H9 (cell line): ENCODE data around the gene PLCH1. TPM values are rescaled to one million over a fixed set of nuclear protein-coding genes. Genes with fewer than 3 reads are reported as not detected.

Experiments used
- DNase-seq: peaks from one replicate; pipeline ENCODE4 v3.0.0-alpha.2; 2017
- H2AFZ ChIP-seq: one replicate; pipeline ENCODE4 v1.6.1; 2013; ENCODE audit warnings: mild to moderate bottlenecking, low read length, control low read depth, moderate library complexity
- H2AK5ac ChIP-seq: 2 replicates; pipeline ENCODE4 v1.6.1; 2013; ENCODE audit warnings: low read length, control low read depth, mixed read lengths; ENCODE audit not compliant: insufficient read length
- H2BK120ac ChIP-seq: one replicate; pipeline ENCODE4 v1.6.1; 2013; ENCODE audit warnings: low read depth, mild to moderate bottlenecking, low read length, control low read depth, inconsistent platforms; ENCODE audit not compliant: poor library complexity, severe bottlenecking
- H2BK12ac ChIP-seq: 2 replicates; pipeline ENCODE4 v1.6.1; 2013; ENCODE audit warnings: low read length, control low read depth, mixed read lengths, low read depth; ENCODE audit not compliant: insufficient read length
- H2BK15ac ChIP-seq: 2 replicates; pipeline ENCODE4 v1.6.1; 2013; ENCODE audit warnings: low read depth, low read length, control low read depth
- H2BK20ac ChIP-seq: one replicate; pipeline ENCODE4 v1.6.1; 2013; ENCODE audit warnings: low read depth, mild to moderate bottlenecking, low read length, control low read depth, inconsistent platforms; ENCODE audit not compliant: poor library complexity, severe bottlenecking
- H2BK5ac ChIP-seq: 2 replicates; pipeline ENCODE4 v1.6.1; 2013; ENCODE audit warnings: low read length, control low read depth, mixed read lengths; ENCODE audit not compliant: insufficient read length
- H3K14ac ChIP-seq: 2 replicates; pipeline ENCODE4 v1.6.1; 2013; ENCODE audit warnings: low read length, control low read depth; ENCODE audit not compliant: insufficient read depth
- H3K18ac ChIP-seq: 2 replicates; pipeline ENCODE4 v1.6.1; 2013; ENCODE audit warnings: low read depth, mild to moderate bottlenecking, mixed read lengths, low read length, control low read depth; ENCODE audit not compliant: insufficient read length
- H3K23ac ChIP-seq: 2 replicates; pipeline ENCODE4 v1.6.1; 2013; ENCODE audit warnings: low read length, control low read depth, mixed read lengths, low read depth; ENCODE audit not compliant: insufficient read length
- H3K23me2 ChIP-seq: 2 replicates; pipeline ENCODE4 v1.6.1; 2013; ENCODE audit warnings: low read depth, mild to moderate bottlenecking, mixed read lengths, low read length, control low read depth; ENCODE audit not compliant: insufficient read length, poor library complexity, severe bottlenecking
- H3K27ac ChIP-seq: 2 replicates; pipeline ENCODE4 v1.5.1; 2013; ENCODE audit warnings: low read length, control low read depth, mixed read lengths, low read depth; ENCODE audit not compliant: insufficient read length
- H3K27me3 ChIP-seq: 2 replicates; pipeline ENCODE4 v1.6.1; 2013; ENCODE audit warnings: low read length, control low read depth, inconsistent platforms; ENCODE audit not compliant: insufficient read depth
- H3K4ac ChIP-seq: 2 replicates; pipeline ENCODE4 v1.6.1; 2013; ENCODE audit warnings: low read depth, mild to moderate bottlenecking, control low read depth, inconsistent platforms, low read length, moderate library complexity
- H3K4me1 ChIP-seq: 2 replicates; pipeline ENCODE4 v1.6.1; 2013; ENCODE audit warnings: low read length, control low read depth, inconsistent platforms; ENCODE audit not compliant: insufficient read depth
- H3K4me2 ChIP-seq: 2 replicates; pipeline ENCODE4 v1.6.1; 2013; ENCODE audit warnings: low read length, control low read depth, mixed read lengths; ENCODE audit not compliant: insufficient read length, insufficient read depth
- H3K56ac ChIP-seq: 2 replicates; pipeline ENCODE4 v1.6.1; 2013; ENCODE audit warnings: low read depth, mild to moderate bottlenecking, mixed read lengths, low read length, control low read depth; ENCODE audit not compliant: insufficient read length
- H3K79me1 ChIP-seq: 2 replicates; pipeline ENCODE4 v1.6.1; 2013; ENCODE audit warnings: low read depth, mild to moderate bottlenecking, moderate library complexity, low read length, control low read depth, inconsistent platforms; ENCODE audit not compliant: insufficient read depth, poor library complexity, severe bottlenecking
- H3K79me2 ChIP-seq: 2 replicates; pipeline ENCODE4 v1.6.1; 2013; ENCODE audit warnings: low read length, control low read depth, inconsistent platforms; ENCODE audit not compliant: insufficient read depth
- H3K9ac ChIP-seq: 2 replicates; pipeline ENCODE4 v1.6.1; 2013; ENCODE audit warnings: low read length, control low read depth, mixed read lengths; ENCODE audit not compliant: insufficient read length; ENCODE audit errors: extremely low read depth
- H3K9me3 ChIP-seq: one replicate; pipeline ENCODE4 v1.6.1; 2013; ENCODE audit warnings: low read depth, low read length, inconsistent platforms; ENCODE audit not compliant: control insufficient read depth
- H3T11ph ChIP-seq: one replicate; pipeline ENCODE4 v1.6.1; 2013; ENCODE audit warnings: mild to moderate bottlenecking, low read length, control low read depth, inconsistent platforms
- H4K20me1 ChIP-seq: one replicate; pipeline ENCODE4 v1.6.1; 2013; ENCODE audit not compliant: control insufficient read depth, insufficient read length, insufficient read depth
- H4K5ac ChIP-seq: 2 replicates; pipeline ENCODE4 v1.6.1; 2013; ENCODE audit warnings: low read depth, mild to moderate bottlenecking, mixed read lengths, low read length, control low read depth; ENCODE audit not compliant: insufficient read length
- H4K8ac ChIP-seq: replicated peaks from 2 replicates; pipeline ENCODE4 v1.6.1; 2013; ENCODE audit warnings: low read length, control low read depth, mixed read lengths, low read depth; ENCODE audit not compliant: insufficient read length
- H4K91ac ChIP-seq: 2 replicates; pipeline ENCODE4 v1.6.1; 2013; ENCODE audit warnings: low read depth, mild to moderate bottlenecking, moderate library complexity, mixed read lengths, low read length, control low read depth; ENCODE audit not compliant: insufficient read length
- H3K27ac Mint-ChIP-seq, 3 experiments: 2 replicates in 2 of 3; 3 replicates in 1 of 3; pipeline ENCODE4 v1.8.0; 2020 to 2021; ENCODE audit warnings: mixed read lengths in 3 of 3, mild to moderate bottlenecking in 1 of 3, moderate library complexity in 1 of 3
- H3K27me3 Mint-ChIP-seq: 2 replicates; pipeline ENCODE4 v1.8.0; 2021; ENCODE audit warnings: low read depth, mild to moderate bottlenecking, moderate library complexity, mixed read lengths
- H3K36me3 Mint-ChIP-seq, 3 experiments: 2 replicates in 2 of 3; 3 replicates in 1 of 3; pipeline ENCODE4 v1.8.0; 2020 to 2021; ENCODE audit warnings: low read depth in 3 of 3, mixed read lengths in 3 of 3; ENCODE audit not compliant: insufficient read depth in 1 of 3
- H3K4me1 Mint-ChIP-seq, 2 experiments: 2 replicates each; pipeline ENCODE4 v1.8.0; 2020; ENCODE audit warnings: mixed read lengths in 2 of 2
- H3K4me3 Mint-ChIP-seq, 2 experiments: 2 replicates in 1 of 2; 3 replicates in 1 of 2; pipeline ENCODE4 v1.8.0; 2020 to 2021; ENCODE audit warnings: mild to moderate bottlenecking in 2 of 2, mixed read lengths in 2 of 2, moderate library complexity in 1 of 2
- H3K9me3 Mint-ChIP-seq, 2 experiments: 2 replicates in 1 of 2; 3 replicates in 1 of 2; pipeline ENCODE4 v1.8.0; 2020; ENCODE audit warnings: mild to moderate bottlenecking in 2 of 2, mixed read lengths in 2 of 2, moderate library complexity in 1 of 2
- CTCF ChIP-seq: fragments of 200-600 bp; sonication (generic); conservative IDR thresholded peaks from 3 replicates; pipeline ENCODE4 v1.8.0; 2021; ENCODE audit warnings: antibody characterized with exemption, mild to moderate bottlenecking
- WGBS: extraction: QIAGEN DNeasy Blood & Tissue Kit; methylation state at CpG from one replicate; pipeline ENCODE4 v1.1.7; 2013; ENCODE audit warnings: missing lambda C conversion rate, low lambda C conversion rate, mixed read lengths; ENCODE audit not compliant: insufficient read length; ENCODE audit errors: extremely low coverage; 5-methylcytosine and 5-hydroxymethylcytosine counted together
- total RNA-seq: library from RNA; stranded (reverse); gene quantifications from 2 replicates; pipeline ENCODE4 v1.2.1, GENCODE V29; 2021

The PLCH1 gene
- total RNA-seq, 1 experiment from 2014 or later: 19.0 TPM

GRCh38 chr3:155418407-155418806 lies 326.5 kb downstream of the PLCH1 start:
- no peaks in the 10 kb centered on the region for H3K9me3 Mint-ChIP-seq
- Histone ChIP-seq H3K79me1 (no peaks in the 10 kb centered on the region), H4K5ac (no peak overlapping the region), H2AFZ (no peak overlapping the region), H4K8ac (no peak overlapping the region), H3K9ac (no peak overlapping the region), H3K56ac (no peak overlapping the region), H4K20me1 (no peaks in the 10 kb centered on the region), H3K9me3 (no peaks in the 10 kb centered on the region), H3K18ac (no peak overlapping the region), H2BK15ac (no peak overlapping the region), H3K79me2 (no peaks in the 10 kb centered on the region), H2BK120ac (no peak overlapping the region), H3K4me2 (no peak overlapping the region), H2BK20ac (no peak overlapping the region), H2BK12ac (no peak overlapping the region), H3K23ac (no peak overlapping the region), H3K4me1 (peaks cover 8% of the 10 kb centered on the region; the same call in 1 of the 2 replicates), H3K27me3 (no peaks in the 10 kb centered on the region), H3K23me2 (no peaks in the 10 kb centered on the region), H3T11ph (no peak overlapping the region), H2AK5ac (no peak overlapping the region), H3K4ac (no peak overlapping the region), H3K14ac (no peak overlapping the region), H4K91ac (no peak overlapping the region), H2BK5ac (no peak overlapping the region), H3K27ac (no peak overlapping the region)
- H3K27ac Mint-ChIP-seq: no peak overlapping the region
- no peak overlapping the region for H3K4me3 Mint-ChIP-seq
- no peak for TF ChIP-seq CTCF
- H3K27me3 Mint-ChIP-seq: no peaks in the 10 kb centered on the region
- peaks cover 28 to 31% of the 10 kb centered on the region in 2 experiments for H3K4me1 Mint-ChIP-seq
- no peaks in the 10 kb centered on the region; a peak in 2 of 7 replicates for H3K36me3 Mint-ChIP-seq
- DNase-seq: no peak
- no CpG with 5 or more reads among the region's 2 CpGs for WGBS
